Measurements from ENCODE around the gene FSIP1.

FSIP1 gene

GRCh38 chr15:39720081-39720480 is 62.6 kb downstream of the FSIP1 start:
- DNase-seq (ENCODE audit: low read depth), result no peak

- no peak for DNase-seq (ENCODE audit: low read depth)
Observed at GRCh38 chr15:39719109-39719508, 63.5 kb downstream of the FSIP1 start.

GRCh38 chr15:39717134-39717533 is 65.5 kb downstream of the FSIP1 start:
- no peak for DNase-seq (ENCODE audit: low read depth)

GRCh38 chr15:39714251-39714650 is 68.4 kb downstream of the FSIP1 start:
- DNase-seq (ENCODE audit: low read depth), result no peak

- no peak for DNase-seq (ENCODE audit: low read depth)
Observed at GRCh38 chr15:39713846-39714245, 68.8 kb downstream of the FSIP1 start.

- DNase-seq (ENCODE audit: low read depth), result no peak
Observed at GRCh38 chr15:39710681-39711080, 72.0 kb downstream of the FSIP1 start.

GRCh38 chr15:39709941-39710340 is 72.7 kb downstream of the FSIP1 start:
- no peak for DNase-seq (ENCODE audit: low read depth)

GRCh38 chr15:39706206-39706605 is 76.4 kb downstream of the FSIP1 start:
- no peak for DNase-seq (ENCODE audit: low read depth)

GRCh38 chr15:39704689-39705088 is 78.0 kb downstream of the FSIP1 start:
- DNase-seq (ENCODE audit: low read depth), result no peak

GRCh38 chr15:39704235-39704634 is 78.4 kb downstream of the FSIP1 start:
- DNase-seq (ENCODE audit: low read depth), result no peak

GRCh38 chr15:39701988-39702387 is 80.7 kb downstream of the FSIP1 start:
- no peak for DNase-seq (ENCODE audit: low read depth)

GRCh38 chr15:39700375-39700700 is 82.3 kb downstream of the FSIP1 start:
- no peak for DNase-seq (ENCODE audit: low read depth)

GRCh38 chr15:39699516-39700374 is 82.9 kb downstream of the FSIP1 start:
- no peak for DNase-seq (ENCODE audit: low read depth)

- no peak for DNase-seq (ENCODE audit: low read depth)
Observed at GRCh38 chr15:39698444-39699390, 83.9 kb downstream of the FSIP1 start.

GRCh38 chr15:39697509-39697908 is 85.1 kb downstream of the FSIP1 start:
- DNase-seq (ENCODE audit: low read depth), result no peak

GRCh38 chr15:39695793-39696192 is 86.8 kb downstream of the FSIP1 start:
- DNase-seq (ENCODE audit: low read depth), result no peak

GRCh38 chr15:39692356-39693327 is 90.0 kb downstream of the FSIP1 start:
- no peak for DNase-seq (ENCODE audit: low read depth)

GRCh38 chr15:39690881-39691634 is 91.6 kb downstream of the FSIP1 start:
- DNase-seq (ENCODE audit: low read depth), result no peak

GRCh38 chr15:39687965-39688364 is 94.7 kb downstream of the FSIP1 start:
- no peak for DNase-seq (ENCODE audit: low read depth)

- no peak for DNase-seq (ENCODE audit: low read depth)
Observed at GRCh38 chr15:39685999-39686613, 96.5 kb downstream of the FSIP1 start.

GRCh38 chr15:39685367-39685766 is 97.3 kb downstream of the FSIP1 start:
- no peak for DNase-seq (ENCODE audit: low read depth)

All from stimulated activated CD8-positive, alpha-beta memory T cell treated with anti-CD3 and anti-CD28 coated beads, Interleukin-4, amount 100 ng/mL, for 24 hours (primary cell).